Ishikawa (cell line): ENCODE measurements around the gene NPLOC4.

Experiments
- CEBPB ChIP-seq: IDR thresholded peaks from 2 replicates; pipeline ENCODE4 v1.6.1; 2012
- CREB1 ChIP-seq: IDR thresholded peaks from 2 replicates; pipeline ENCODE4 v1.6.1; 2012; ENCODE audit warnings: low read depth
- EGR1 ChIP-seq: IDR thresholded peaks from 2 replicates; pipeline ENCODE4 v1.6.1; 2012
- EP300 ChIP-seq: IDR thresholded peaks from 2 replicates; pipeline ENCODE4 v1.6.1; 2012; ENCODE audit warnings: borderline replicate concordance
- FOXM1 ChIP-seq: IDR thresholded peaks from 2 replicates; pipeline ENCODE4 v1.6.1; 2012; ENCODE audit warnings: low read depth, borderline replicate concordance
- NFIC ChIP-seq: IDR thresholded peaks from 2 replicates; pipeline ENCODE4 v1.6.1; 2012
- RAD21 ChIP-seq: IDR thresholded peaks from 2 replicates; pipeline ENCODE4 v1.6.1; 2012; ENCODE audit warnings: low read depth
- TAF1 ChIP-seq: IDR thresholded peaks from 2 replicates; pipeline ENCODE4 v1.6.1; 2012; ENCODE audit warnings: low read depth, mild to moderate bottlenecking
- TCF12 ChIP-seq: IDR thresholded peaks from 2 replicates; pipeline ENCODE4 v1.6.1; 2012; ENCODE audit warnings: low read depth
- TEAD4 ChIP-seq: IDR thresholded peaks from 2 replicates; pipeline ENCODE4 v1.6.1; 2012
- YY1 ChIP-seq: IDR thresholded peaks from 2 replicates; pipeline ENCODE4 v1.6.1; 2012; ENCODE audit warnings: low read depth
- ZBTB7A ChIP-seq: IDR thresholded peaks from 2 replicates; pipeline ENCODE4 v1.6.1; 2012; ENCODE audit warnings: low read depth
- TF ChIP-seq, protein P1 (sequence below): IDR thresholded peaks from 2 replicates; pipeline ENCODE4 v1.6.1; 2012; ENCODE audit warnings: low read depth, mild to moderate bottlenecking
- TF ChIP-seq, protein P2 (sequence below): IDR thresholded peaks from 2 replicates; pipeline ENCODE4 v1.6.1; 2012
- TF ChIP-seq, protein P3 (sequence below): IDR thresholded peaks from 2 replicates; pipeline ENCODE4 v1.6.1; 2012

Gene NPLOC4

DNA sequence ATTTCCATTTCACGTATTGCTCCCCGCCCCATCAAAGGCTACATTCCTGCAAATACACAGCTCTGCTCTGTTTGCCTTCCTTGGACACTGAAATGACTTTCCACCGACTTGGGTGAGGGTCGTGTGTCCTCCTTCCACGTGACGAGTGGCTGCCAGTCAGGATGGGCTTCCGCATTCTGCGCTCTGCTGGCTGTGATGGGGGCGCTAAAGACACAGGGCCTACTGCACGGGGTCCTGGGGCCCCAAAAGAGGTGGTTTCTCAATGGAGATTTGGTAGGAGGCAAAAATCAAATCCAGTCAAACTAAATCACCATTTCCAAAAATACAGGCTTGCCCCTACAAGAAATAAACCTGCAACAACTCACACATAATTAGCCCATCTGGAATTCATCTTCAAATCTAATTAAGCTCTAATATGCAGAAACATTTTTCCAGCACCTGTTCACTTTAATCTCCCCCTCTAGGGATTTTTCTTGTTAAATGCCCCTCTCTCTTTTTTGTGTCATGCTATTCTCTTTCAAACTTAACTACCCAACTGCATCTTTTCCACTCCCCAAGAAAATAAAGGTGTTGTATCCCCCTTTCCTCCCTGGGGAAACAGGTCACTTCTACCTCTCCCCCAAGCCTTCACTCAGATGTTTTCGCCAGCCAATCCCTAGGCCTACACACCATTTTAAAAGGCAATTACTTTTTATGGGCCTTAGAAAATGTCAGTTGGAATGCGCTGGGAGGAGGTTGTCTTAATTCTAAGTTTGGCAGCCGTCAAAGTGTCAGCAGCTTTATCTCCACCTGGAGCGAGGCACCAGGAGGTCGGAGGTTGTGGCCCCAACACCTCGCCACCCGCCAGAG is 62.9 kb downstream of the NPLOC4 start:
- TF ChIP-seq, protein P1, sequence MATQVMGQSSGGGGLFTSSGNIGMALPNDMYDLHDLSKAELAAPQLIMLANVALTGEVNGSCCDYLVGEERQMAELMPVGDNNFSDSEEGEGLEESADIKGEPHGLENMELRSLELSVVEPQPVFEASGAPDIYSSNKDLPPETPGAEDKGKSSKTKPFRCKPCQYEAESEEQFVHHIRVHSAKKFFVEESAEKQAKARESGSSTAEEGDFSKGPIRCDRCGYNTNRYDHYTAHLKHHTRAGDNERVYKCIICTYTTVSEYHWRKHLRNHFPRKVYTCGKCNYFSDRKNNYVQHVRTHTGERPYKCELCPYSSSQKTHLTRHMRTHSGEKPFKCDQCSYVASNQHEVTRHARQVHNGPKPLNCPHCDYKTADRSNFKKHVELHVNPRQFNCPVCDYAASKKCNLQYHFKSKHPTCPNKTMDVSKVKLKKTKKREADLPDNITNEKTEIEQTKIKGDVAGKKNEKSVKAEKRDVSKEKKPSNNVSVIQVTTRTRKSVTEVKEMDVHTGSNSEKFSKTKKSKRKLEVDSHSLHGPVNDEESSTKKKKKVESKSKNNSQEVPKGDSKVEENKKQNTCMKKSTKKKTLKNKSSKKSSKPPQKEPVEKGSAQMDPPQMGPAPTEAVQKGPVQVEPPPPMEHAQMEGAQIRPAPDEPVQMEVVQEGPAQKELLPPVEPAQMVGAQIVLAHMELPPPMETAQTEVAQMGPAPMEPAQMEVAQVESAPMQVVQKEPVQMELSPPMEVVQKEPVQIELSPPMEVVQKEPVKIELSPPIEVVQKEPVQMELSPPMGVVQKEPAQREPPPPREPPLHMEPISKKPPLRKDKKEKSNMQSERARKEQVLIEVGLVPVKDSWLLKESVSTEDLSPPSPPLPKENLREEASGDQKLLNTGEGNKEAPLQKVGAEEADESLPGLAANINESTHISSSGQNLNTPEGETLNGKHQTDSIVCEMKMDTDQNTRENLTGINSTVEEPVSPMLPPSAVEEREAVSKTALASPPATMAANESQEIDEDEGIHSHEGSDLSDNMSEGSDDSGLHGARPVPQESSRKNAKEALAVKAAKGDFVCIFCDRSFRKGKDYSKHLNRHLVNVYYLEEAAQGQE, result no peak
- TF ChIP-seq CEBPB (no peak), TEAD4 (no peak), YY1 (no peak), FOXM1 (no peak), ZBTB7A (no peak)
- TF ChIP-seq, protein P2, sequence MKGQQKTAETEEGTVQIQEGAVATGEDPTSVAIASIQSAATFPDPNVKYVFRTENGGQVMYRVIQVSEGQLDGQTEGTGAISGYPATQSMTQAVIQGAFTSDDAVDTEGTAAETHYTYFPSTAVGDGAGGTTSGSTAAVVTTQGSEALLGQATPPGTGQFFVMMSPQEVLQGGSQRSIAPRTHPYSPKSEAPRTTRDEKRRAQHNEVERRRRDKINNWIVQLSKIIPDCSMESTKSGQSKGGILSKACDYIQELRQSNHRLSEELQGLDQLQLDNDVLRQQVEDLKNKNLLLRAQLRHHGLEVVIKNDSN, result no peak

DNA sequence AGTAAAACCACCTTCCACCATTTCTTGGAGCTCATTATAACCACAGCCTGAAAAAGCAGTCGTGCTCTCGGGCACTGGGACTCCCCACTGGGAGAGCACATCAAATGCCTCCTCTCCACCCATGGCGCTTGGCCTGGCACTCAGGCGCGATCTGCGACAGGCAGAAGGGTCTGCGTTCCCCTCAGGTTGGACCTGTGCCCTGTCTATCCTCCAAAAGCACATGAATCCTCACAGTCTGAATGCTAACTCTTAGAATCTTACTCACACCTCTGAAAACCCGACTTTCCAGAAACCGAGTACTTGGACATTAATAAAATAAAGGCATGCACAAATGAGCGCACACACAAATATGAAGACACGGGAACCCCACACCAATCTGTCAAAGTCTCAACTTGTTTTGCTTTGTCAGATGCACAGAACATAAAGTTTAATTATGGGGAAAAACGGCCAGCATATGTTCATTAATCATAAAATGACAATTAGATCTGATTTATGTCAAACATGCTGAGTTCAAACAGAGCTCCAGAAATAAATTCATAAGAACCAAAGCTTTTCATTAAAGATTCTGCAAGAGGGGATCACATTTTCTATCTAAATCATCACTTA is 64.2 kb downstream of the NPLOC4 start:
- TF ChIP-seq EP300, result no peak
- TF ChIP-seq TAF1, result no peak

DNA sequence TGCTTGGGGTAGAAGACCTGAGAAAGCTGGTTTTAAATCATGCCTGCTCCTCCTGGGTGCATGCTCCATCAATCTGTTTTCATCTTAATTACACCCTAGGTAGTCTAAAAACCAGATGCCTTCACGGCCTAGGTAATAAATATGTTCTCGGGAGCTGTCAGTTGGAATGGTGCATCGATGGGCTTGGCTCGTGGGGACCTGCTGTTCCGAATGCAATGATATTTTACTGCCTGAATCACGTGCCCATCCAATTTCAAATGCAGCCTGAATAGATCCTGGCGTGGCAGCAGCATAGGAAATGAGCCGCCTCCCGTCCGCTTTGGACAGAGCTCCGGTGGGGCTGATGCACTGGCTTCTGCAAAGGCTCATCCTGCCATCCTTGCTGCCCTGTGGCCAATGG is 65.9 kb downstream of the NPLOC4 start:
- TF ChIP-seq EGR1, result no peak
- TF ChIP-seq TCF12, result no peak
- TF ChIP-seq, protein P2, result no peak
- no peak for TF ChIP-seq FOXM1
- no peak for TF ChIP-seq RAD21
- TF ChIP-seq, protein P3, sequence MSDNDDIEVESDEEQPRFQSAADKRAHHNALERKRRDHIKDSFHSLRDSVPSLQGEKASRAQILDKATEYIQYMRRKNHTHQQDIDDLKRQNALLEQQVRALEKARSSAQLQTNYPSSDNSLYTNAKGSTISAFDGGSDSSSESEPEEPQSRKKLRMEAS, result no peak
- TF ChIP-seq TAF1, result no peak
- no peak for TF ChIP-seq CEBPB
- TF ChIP-seq, protein P1, result no peak
- TF ChIP-seq NFIC, result no peak
- TF ChIP-seq YY1, result no peak
- TF ChIP-seq ZBTB7A, result no peak
- no peak for TF ChIP-seq CREB1
- no peak for TF ChIP-seq EP300
- no peak for TF ChIP-seq TEAD4

DNA sequence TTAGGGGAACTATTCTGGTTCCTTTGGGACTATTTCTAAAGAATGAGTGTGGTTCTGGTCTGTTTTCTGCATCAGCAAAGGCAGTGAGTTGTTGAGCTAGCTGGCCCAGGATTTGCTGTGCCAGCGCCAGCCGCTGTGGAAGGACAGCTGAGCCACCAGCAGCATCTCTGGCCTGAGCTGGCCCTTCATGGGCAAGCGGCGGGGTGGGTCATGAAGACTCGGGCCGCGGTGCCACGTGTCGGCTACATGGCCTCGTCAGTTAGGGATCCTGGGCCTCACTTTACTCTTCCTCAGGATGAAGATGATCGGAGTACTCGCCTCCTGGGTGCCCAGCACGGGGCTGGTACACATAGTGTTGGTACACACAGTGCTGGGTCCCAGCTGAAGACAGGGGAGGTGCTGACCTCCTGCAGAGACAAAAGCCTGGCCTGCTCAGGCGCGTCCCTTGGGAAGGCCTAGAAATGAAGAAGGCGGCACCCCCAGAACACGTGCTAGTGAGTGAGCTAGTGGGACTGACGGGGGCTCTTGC is 66.9 kb downstream of the NPLOC4 start:
- no peak for TF ChIP-seq TEAD4
- no peak for TF ChIP-seq FOXM1
- TF ChIP-seq, protein P2, result no peak
- no peak for TF ChIP-seq TCF12
- no peak for TF ChIP-seq CEBPB
- TF ChIP-seq, protein P3, result no peak
- no peak for TF ChIP-seq RAD21
- TF ChIP-seq EGR1, result no peak
- TF ChIP-seq EP300, result no peak
- no peak for TF ChIP-seq CREB1

DNA sequence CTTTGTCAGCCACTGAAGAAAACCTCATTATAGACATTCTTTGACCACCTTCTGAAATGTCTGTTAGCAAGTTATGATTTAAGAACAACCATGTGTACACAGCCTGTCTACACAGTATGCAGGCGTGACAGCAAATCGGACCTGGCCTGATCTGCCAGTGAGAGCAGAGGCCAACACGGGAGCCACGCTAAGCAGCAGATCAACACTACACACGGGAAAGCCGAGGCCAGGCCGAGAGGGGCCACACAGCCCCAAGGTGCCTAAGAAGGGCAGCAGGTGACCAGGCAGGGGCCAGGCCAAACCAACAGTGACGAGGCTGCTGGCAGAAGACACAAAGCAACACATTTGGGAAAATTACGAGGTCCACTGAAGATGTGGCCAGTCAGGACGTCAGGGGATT is 68.5 kb downstream of the NPLOC4 start:
- TF ChIP-seq, protein P3, result no peak
- TF ChIP-seq TCF12 (no peak), YY1 (no peak), FOXM1 (no peak), TAF1 (no peak), ZBTB7A (no peak), NFIC (no peak), EGR1 (no peak), CEBPB (no peak), CREB1 (no peak), RAD21 (no peak), EP300 (no peak), TEAD4 (no peak)
- TF ChIP-seq, protein P1, result no peak
- TF ChIP-seq, protein P2, result no peak
